IPS-20b (cell line): Measurements from ENCODE around the gene NAV2.

Source experiments
- H3K27ac ChIP-seq: one replicate; pipeline ENCODE4 v1.5.1; 2013; ENCODE audit warnings: low read length
- H3K27me3 ChIP-seq: 2 replicates; pipeline ENCODE4 v1.6.1; 2013; ENCODE audit warnings: mild to moderate bottlenecking, low read length, inconsistent platforms; ENCODE audit not compliant: insufficient read depth
- H3K36me3 ChIP-seq: 2 replicates; pipeline ENCODE4 v1.6.1; 2013; ENCODE audit warnings: low read depth, mild to moderate bottlenecking, inconsistent platforms, low read length, moderate library complexity; ENCODE audit not compliant: insufficient read depth
- H3K4me1 ChIP-seq: 2 replicates; pipeline ENCODE4 v1.6.1; 2013; ENCODE audit warnings: mild to moderate bottlenecking, control low read depth, inconsistent platforms, low read length, moderate library complexity; ENCODE audit not compliant: insufficient read depth
- H3K4me3 ChIP-seq: 2 replicates; pipeline ENCODE4 v1.5.1; 2013; ENCODE audit warnings: mild to moderate bottlenecking, low read length, inconsistent platforms
- H3K9ac ChIP-seq: 2 replicates; pipeline ENCODE4 v1.6.1; 2013; ENCODE audit warnings: low read depth, mild to moderate bottlenecking, inconsistent platforms, low read length, moderate library complexity
- H3K9me3 ChIP-seq: 2 replicates; pipeline ENCODE4 v1.6.1; 2013; ENCODE audit warnings: mild to moderate bottlenecking, low read depth, low read length, inconsistent platforms; ENCODE audit not compliant: insufficient read depth

Gene NAV2

DNA sequence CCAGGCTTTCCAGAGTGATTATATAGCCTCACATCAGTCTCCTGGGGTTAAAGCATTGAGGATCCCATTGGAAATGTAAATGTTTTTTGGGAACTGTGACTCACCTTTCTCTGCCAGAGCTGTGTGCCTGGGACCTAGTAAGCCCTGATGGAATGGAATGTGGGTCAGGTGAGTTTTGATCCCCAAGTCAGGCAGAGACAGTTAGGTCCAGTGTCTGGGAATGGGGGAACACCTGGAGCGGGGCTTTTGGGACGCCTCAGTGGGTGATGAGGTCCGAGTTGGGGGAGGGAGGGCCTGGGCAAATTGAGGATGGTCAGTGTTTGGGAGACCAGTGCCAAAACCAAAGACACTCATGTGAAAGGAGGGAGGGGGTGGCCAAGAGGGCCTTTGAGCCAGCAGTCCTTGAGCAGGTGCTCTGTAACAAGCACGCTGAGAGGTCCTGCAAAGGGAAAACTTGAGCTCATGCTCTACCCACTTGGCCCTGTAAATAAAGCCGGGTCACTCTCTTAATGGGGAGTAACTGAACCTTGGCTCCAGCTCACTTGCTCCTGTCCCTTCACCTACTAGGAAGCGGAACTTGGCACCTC is 104.7 kb downstream of the NAV2 start:
- Histone ChIP-seq H3K4me3 (peak overlapping the region; percentile 56), H3K36me3 (peaks cover 18% of the 10 kb centered on the region; the same call in 1 of the 2 replicates), H3K4me1 (peaks cover 52% of the 10 kb centered on the region), H3K9ac (peak overlapping the region; percentile 77), H3K27ac (peak overlapping the region; percentile 86), H3K27me3 (no peaks in the 10 kb centered on the region), H3K9me3 (no peaks in the 10 kb centered on the region)

DNA sequence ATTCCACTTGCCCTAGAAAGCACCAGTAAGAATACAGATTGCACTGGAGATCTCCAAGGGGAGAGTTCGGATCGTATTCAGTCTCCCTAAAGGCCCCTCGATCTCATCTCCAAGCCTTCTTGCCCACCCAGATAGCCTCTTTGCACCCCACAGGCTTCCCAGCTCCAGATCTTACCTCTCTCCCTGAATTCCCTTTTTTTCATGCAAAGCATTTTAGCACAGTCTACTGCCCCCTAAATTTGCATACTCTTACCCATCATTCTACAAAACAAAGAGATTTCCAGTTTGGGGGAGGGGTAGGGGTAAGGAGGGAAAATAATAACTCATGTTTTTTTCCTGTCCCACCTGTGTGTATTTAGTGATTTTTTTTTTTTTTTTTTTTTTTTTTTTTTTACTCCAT is 105.2 kb downstream of the NAV2 start:
- peak overlapping the region; percentile 56 for H3K4me3 ChIP-seq
- H3K27ac ChIP-seq, result peak overlapping the region; percentile 86
- peaks cover 54% of the 10 kb centered on the region for H3K4me1 ChIP-seq

DNA sequence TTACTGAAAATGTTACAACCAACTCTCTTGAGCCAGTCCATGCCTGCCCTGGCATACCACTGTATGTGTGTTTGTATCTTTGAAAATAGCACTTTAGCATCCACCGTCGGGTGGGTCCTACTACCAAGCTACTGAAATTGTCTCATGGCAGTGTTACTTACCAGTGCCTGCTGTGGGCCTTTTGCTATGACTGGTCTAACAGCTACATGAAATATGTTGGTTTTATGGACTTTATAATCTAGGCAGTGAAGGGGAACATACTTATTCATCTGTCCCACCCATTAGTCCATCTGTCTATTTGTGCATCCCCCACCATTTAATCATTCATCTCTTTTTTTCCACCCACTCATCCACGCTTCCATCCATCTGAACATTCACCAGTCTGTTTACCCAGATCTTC is 106.0 kb downstream of the NAV2 start:
- H3K9me3 ChIP-seq, result no peaks in the 10 kb centered on the region
- H3K36me3 ChIP-seq, result peaks cover 18% of the 10 kb centered on the region; the same call in 1 of the 2 replicates
- H3K9ac ChIP-seq, result peak overlapping the region; percentile 52; the same call in 1 of the 2 replicates
- peaks cover 54% of the 10 kb centered on the region for H3K4me1 ChIP-seq
- peak overlapping the region; percentile 92 for H3K27ac ChIP-seq
- H3K4me3 ChIP-seq, result no peak overlapping the region; the same call in 1 of the 2 replicates
- no peaks in the 10 kb centered on the region for H3K27me3 ChIP-seq

More for the DNA sequence above, 105.2 kb downstream of the NAV2 start:
- Histone ChIP-seq H3K9me3 (no peaks in the 10 kb centered on the region), H3K9ac (peak overlapping the region; percentile 77), H3K36me3 (peaks cover 18% of the 10 kb centered on the region; the same call in 1 of the 2 replicates), H3K27me3 (no peaks in the 10 kb centered on the region)

DNA sequence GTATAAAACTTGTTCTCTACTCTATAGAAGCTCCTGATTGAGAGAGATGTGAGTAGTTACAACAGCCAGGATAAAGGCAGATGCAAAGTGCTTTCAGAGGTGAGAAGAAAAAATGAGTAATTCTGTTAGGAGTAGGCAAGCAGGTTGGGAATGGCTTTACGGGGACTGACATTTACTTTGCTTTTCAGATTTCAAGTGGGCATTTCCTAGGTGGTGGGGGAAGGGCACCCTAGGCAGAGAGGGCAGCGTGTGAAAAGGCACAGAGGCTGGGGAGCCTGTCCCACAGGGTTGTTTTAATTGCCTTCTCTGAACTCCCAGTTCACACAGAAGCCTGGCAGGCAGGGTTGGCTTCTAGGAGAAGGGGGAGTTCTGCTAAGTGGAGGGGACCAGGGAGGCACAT is 106.5 kb downstream of the NAV2 start:
- Histone ChIP-seq H3K27ac (peak overlapping the region; percentile 92), H3K4me1 (peaks cover 49% of the 10 kb centered on the region), H3K4me3 (no peak overlapping the region; the same call in 1 of the 2 replicates), H3K9me3 (no peaks in the 10 kb centered on the region), H3K9ac (peak overlapping the region; percentile 52; the same call in 1 of the 2 replicates), H3K36me3 (peaks cover 18% of the 10 kb centered on the region; the same call in 1 of the 2 replicates), H3K27me3 (no peaks in the 10 kb centered on the region)

DNA sequence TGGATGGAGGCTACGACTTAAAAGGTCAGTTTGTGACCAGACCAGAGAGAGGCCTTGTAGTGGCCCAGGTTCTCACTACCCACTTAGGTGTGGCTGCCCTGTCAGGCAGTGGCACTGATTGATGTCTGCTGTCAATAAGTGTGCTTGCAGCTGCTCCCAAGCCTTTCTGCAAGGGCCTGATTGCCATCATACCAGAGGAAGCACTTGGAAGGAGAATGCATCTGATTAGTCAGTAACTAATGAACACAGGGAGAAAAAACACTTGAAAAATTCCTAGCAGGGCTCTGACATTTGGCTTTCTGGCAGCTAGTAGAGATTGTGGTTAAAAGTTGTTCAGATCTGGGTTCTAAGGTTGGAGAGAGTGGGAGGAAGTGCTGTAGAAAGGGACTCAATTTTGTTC is 107.5 kb downstream of the NAV2 start:
- H3K9ac ChIP-seq, result peak overlapping the region; percentile 52; the same call in 1 of the 2 replicates
- H3K36me3 ChIP-seq, result peaks cover 18% of the 10 kb centered on the region; the same call in 1 of the 2 replicates
- peak overlapping the region; percentile 92 for H3K27ac ChIP-seq
- peaks cover 44% of the 10 kb centered on the region for H3K4me1 ChIP-seq
- no peaks in the 10 kb centered on the region for H3K9me3 ChIP-seq
- no peak overlapping the region for H3K4me3 ChIP-seq
- no peaks in the 10 kb centered on the region for H3K27me3 ChIP-seq

DNA sequence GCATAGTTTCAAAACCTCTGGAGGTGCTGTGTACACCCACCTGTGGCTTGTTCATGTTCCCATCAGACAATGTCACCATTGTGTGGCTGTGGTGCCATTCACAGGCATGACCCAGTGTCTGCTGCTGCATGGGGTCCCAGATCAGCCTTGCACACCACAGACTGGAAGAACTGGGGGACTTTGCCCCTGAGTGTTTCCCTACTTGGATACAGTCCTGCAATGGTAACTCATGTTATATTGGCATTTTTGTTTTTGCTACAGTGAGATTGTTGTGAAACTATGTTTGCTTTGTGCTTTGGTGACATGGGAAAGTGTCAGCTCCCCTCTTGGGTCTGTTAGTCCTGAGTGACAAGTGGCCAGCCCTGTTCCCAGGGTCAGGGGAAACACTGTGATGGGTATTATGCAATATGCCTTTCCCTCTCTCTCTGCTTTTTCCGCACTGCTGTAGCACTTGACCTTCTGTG is 108.8 kb downstream of the NAV2 start:
- peaks cover 18% of the 10 kb centered on the region; the same call in 1 of the 2 replicates for H3K36me3 ChIP-seq

DNA sequence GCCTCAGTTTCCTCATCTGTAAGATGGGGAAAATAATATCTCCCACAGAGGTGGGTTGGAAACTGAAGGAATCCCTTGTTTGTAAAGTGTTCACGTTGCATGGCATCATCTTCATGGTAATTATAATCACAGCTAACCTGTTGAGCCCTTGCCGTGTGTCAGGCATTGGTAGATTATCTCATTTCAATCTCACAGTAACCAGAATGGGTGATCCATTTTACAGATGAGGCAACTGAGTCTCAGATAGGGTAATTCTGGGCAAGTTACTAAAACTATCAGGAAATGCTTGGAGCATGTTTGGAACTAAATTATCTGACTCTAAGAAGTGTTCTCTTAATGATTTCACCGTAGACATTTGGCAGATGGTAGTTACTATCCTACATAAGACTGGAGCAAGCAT is 109.4 kb downstream of the NAV2 start:
- Histone ChIP-seq H3K4me1 (peaks cover 38% of the 10 kb centered on the region), H3K4me3 (no peak overlapping the region), H3K27me3 (no peaks in the 10 kb centered on the region), H3K9ac (no peak overlapping the region), H3K9me3 (no peaks in the 10 kb centered on the region), H3K36me3 (peaks cover 18% of the 10 kb centered on the region; the same call in 1 of the 2 replicates), H3K27ac (no peak overlapping the region)

More for the DNA sequence above, 108.8 kb downstream of the NAV2 start:
- Histone ChIP-seq H3K4me1 (peaks cover 39% of the 10 kb centered on the region), H3K4me3 (no peak overlapping the region), H3K27me3 (no peaks in the 10 kb centered on the region), H3K27ac (no peak overlapping the region), H3K9ac (no peak overlapping the region), H3K9me3 (no peaks in the 10 kb centered on the region)

DNA sequence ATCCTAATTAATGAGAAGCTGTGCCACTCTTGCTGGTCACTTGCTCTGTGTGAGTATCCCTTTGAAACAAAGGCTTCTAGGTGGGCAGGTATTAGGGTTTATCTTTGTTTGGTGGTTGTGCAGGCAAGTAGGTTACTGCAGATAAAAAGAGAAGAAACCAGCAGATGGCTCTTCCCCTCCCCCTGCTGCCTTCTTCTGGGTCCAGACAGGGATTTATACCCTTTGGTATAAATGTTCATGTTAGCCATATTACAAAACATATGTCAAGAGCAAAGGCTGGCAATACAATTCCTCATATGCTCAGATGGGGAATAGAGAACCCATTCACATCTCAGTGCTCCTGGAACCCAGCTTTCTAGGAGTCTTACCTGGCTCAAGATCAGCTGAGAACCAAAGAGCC is 109.9 kb downstream of the NAV2 start:
- no peak overlapping the region for H3K9ac ChIP-seq
- H3K4me3 ChIP-seq, result no peak overlapping the region
- H3K36me3 ChIP-seq, result peaks cover 18% of the 10 kb centered on the region; the same call in 1 of the 2 replicates
- H3K9me3 ChIP-seq, result no peaks in the 10 kb centered on the region
- no peaks in the 10 kb centered on the region for H3K27me3 ChIP-seq
- H3K27ac ChIP-seq, result no peak overlapping the region
- peaks cover 38% of the 10 kb centered on the region for H3K4me1 ChIP-seq

DNA sequence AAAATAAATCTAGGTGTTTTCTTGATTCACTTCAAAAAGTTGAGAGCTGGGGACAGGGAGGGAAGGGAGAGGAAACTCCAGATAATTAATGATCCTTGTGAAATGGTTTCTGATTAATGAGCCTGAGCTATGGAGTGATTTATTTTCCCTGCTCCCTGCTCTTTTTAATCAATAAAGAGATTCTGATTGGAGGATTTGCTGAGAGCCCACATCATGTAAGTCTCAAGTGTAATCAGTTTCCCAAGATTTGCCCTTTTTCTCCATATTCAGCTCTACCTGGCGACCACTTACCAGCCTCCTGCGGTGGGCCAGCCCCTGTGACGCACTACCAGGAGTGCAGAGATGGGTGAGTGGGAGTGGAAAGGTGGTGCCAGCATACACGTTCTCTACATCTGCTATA is 114.0 kb downstream of the NAV2 start:
- Histone ChIP-seq H3K9me3 (no peaks in the 10 kb centered on the region), H3K27ac (no peak overlapping the region), H3K4me3 (no peak overlapping the region), H3K36me3 (peaks cover 6% of the 10 kb centered on the region; the same call in 1 of the 2 replicates), H3K4me1 (peaks cover 41% of the 10 kb centered on the region), H3K9ac (no peak overlapping the region), H3K27me3 (no peaks in the 10 kb centered on the region)

DNA sequence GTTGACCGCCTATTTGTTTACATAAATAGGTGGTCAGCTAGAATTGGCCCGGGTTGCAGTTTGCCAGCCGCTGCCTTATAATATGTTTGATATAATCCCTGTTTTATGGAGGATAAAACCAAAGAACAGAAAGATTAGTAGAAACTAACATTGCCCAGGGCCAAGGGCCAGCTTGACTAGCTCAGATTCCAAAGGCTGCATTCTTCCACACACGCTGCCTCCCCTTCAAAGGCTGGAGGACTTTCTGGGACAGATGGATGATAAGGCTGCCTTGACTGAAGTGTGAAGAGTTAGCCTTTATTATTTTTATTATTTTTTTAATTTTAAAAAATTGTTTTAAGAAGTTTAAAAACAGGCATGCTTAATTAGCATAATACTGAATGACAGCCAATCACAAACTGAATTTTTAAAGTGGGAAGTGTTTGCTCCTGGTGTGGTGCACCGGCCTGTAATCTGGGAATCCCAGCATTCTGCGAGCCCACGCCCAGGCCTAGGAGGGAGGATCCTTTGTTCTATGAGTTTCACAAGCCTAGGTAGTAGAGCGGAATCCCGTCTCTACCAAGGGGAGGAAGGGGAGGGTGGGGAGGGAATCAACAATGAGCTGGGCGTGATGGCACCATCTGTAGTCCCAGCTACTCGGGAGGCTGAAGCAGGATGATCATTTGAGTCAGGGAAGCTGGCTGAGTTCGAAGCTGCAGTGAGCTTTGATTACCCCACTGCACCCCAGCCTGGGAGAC is 114.9 kb downstream of the NAV2 start:
- Histone ChIP-seq H3K27ac (no peak overlapping the region), H3K9me3 (no peaks in the 10 kb centered on the region), H3K36me3 (peaks cover 8% of the 10 kb centered on the region; the same call in 1 of the 2 replicates), H3K4me1 (peaks cover 42% of the 10 kb centered on the region), H3K27me3 (no peaks in the 10 kb centered on the region), H3K9ac (peak overlapping the region; percentile 13; the same call in 1 of the 2 replicates), H3K4me3 (no peak overlapping the region)

DNA sequence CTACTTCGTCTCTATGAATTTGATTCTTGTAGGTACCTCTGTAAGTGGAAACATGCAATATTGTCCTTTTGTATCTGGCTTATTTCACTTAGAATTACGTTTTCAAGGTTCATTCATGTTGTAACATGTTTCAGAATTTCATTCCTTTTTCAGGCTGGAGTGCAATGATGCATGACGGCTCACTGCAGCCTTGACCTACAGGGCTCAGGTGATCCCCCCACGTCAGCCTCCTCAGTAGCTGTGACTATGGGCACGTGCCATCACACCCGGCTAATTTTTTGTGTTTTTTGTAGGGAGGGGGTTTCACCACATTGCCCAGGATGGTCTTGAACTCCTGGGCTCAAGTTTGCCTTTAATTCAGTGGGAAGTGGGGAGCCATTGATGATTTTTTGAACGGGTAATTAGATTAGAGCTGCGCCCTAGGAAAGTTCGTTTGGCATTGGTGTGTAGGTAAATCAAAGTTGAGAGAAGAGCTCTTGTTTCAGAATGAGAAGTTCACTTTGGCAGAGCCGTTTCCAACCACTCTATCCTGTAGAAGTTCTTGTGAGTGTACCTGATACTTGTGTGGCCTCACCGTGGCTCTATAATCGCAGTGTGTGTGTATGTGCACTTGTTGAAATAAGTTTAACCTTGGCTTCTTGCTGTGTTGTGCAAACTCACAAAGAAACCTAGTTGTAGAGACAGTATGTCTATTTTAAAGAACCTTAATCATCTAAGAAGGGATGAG is 115.9 kb downstream of the NAV2 start:
- Histone ChIP-seq H3K36me3 (peaks cover 18% of the 10 kb centered on the region), H3K27ac (peak overlapping the region; percentile 36), H3K9ac (peak overlapping the region; percentile 13; the same call in 1 of the 2 replicates), H3K4me3 (no peak overlapping the region), H3K9me3 (no peaks in the 10 kb centered on the region), H3K4me1 (peaks cover 41% of the 10 kb centered on the region), H3K27me3 (no peaks in the 10 kb centered on the region)
